ENCODE measurements around the gene UBC. TPM values are rescaled to one million over a fixed set of nuclear protein-coding genes. Genes with fewer than 3 reads are reported as not detected.

UBC gene
- total and polyA plus RNA-seq, 9 of the 15 experiments (the other 6 are each of a cell fraction or from before 2014, with no cell fraction given) = 533 to 1,153 (median 813) TPM

GRCh38 chr12:124876171-124876570, 38.3 kb downstream of the UBC start (continued):
- TF ChIP-seq PRPF4 (IDR thresholded peaks at IDR 0.05; ENCODE audit: insufficient read depth, low read depth, low read length, poor library complexity, severe bottlenecking) (no peak), ZNF584 (CRISPR knock-in tag; IDR thresholded peaks at IDR 0.05; ENCODE audit: low read depth) (no peak), NFATC3 (IDR thresholded peaks at IDR 0.05) (0 out of 2 replicates have a peak, but pooled peaks have one; percentile 36), RCOR1 (IDR thresholded peaks at IDR 0.05; ENCODE audit: borderline replicate concordance in 1 of 2, low read depth in 2 of 2, low read length in 2 of 2) (no peak), DDX20 (tag; IDR thresholded peaks at IDR 0.05; ENCODE audit: low read depth) (no peak), SRSF9 (IDR thresholded peaks at IDR 0.05; ENCODE audit: borderline replicate concordance, low read depth, low read length) (no peak), ATF6 (CRISPR knock-in tag; IDR thresholded peaks at IDR 0.05) (no peak), E4F1 (CRISPR knock-in tag; IDR thresholded peaks at IDR 0.05; ENCODE audit: borderline replicate concordance) (no peak), SRSF7 (optimal IDR thresholded peaks at IDR 0.05; ENCODE audit: low read depth, low read length) (no peak), NFE2 (IDR thresholded peaks at IDR 0.05; ENCODE audit: low read depth) (no peak), PPARD (CRISPR knock-in tag; IDR thresholded peaks at IDR 0.05) (no peak), HEY1 (CRISPR knock-in tag; IDR thresholded peaks at IDR 0.05; ENCODE audit: borderline replicate concordance) (no peak), CHD4 (IDR thresholded peaks at IDR 0.05; ENCODE audit: insufficient read depth, insufficient replicate concordance, low read depth, low read length, poor library complexity, severe bottlenecking) (no peak), ARID4B (CRISPR knock-in tag; IDR thresholded peaks at IDR 0.05) (no peak), TRIM25 (IDR thresholded peaks at IDR 0.05; ENCODE audit: borderline replicate concordance) (peak; percentile 51; the same call in 1 of the 2 replicates), TAF1 (IDR thresholded peaks at IDR 0.05; ENCODE audit: control insufficient read depth, extremely low read depth, insufficient read depth, low read length, severe bottlenecking) (no peak), NBN (IDR thresholded peaks at IDR 0.05; ENCODE audit: low read depth) (0 out of 2 replicates have a peak, but pooled peaks have one; percentile 42)

All from K562 (cell line).